NCI-H1105 (cell line): Measurements from ENCODE around the gene ATAD3A.

ENCODE experiments used
- DNase-seq: peaks from one replicate; lab custom pipeline; 2025; lab: John Stamatoyannopoulos, UW

Gene ATAD3A

GRCh38 chr1:1583347-1584010, 71.5 kb downstream of the ATAD3A start:
- no peak for DNase-seq
